HG03575 (cell line): Measurements from ENCODE around the gene UBN1.

Experiments
- ATAC-seq: cut with Tn5 transposase; IDR thresholded peaks from one replicate; pipeline ENCODE4 v1.9.1; 2021; ENCODE audit not compliant: unreplicated experiment, insufficient number of reproducible peaks, low FRiP score; ENCODE audit errors: extremely low read depth

UBN1 gene

GRCh38 chr16:4813251-4814003 is 33.9 kb upstream of the UBN1 start:
- ATAC-seq = no peak

- ATAC-seq = no peak
Measured at GRCh38 chr16:4814046-4814445, 33.2 kb upstream of the UBN1 start.

GRCh38 chr16:4814542-4815173 is 32.6 kb upstream of the UBN1 start:
- ATAC-seq = no peak

- no peak for ATAC-seq
Measured at GRCh38 chr16:4820652-4821051, 26.6 kb upstream of the UBN1 start.

- no peak for ATAC-seq
Measured at GRCh38 chr16:4825196-4825595, 22.1 kb upstream of the UBN1 start.

GRCh38 chr16:4826526-4826925 is 20.8 kb upstream of the UBN1 start:
- ATAC-seq = no peak

- ATAC-seq = no peak
Measured at GRCh38 chr16:4826980-4827379, 20.3 kb upstream of the UBN1 start.

- ATAC-seq = no peak
Measured at GRCh38 chr16:4828567-4829321, 18.5 kb upstream of the UBN1 start.

GRCh38 chr16:4830408-4830807 is 16.9 kb upstream of the UBN1 start:
- no peak for ATAC-seq

GRCh38 chr16:4831616-4832015 is 15.7 kb upstream of the UBN1 start:
- ATAC-seq = no peak

GRCh38 chr16:4832698-4833343 is 14.5 kb upstream of the UBN1 start:
- no peak for ATAC-seq

GRCh38 chr16:4833584-4833983 is 13.7 kb upstream of the UBN1 start:
- no peak for ATAC-seq

GRCh38 chr16:4836727-4837126 is 10.6 kb upstream of the UBN1 start:
- no peak for ATAC-seq

- ATAC-seq = no peak
Measured at GRCh38 chr16:4837733-4838501, 9.4 kb upstream of the UBN1 start.

- ATAC-seq = no peak
Measured at GRCh38 chr16:4839942-4840341, 7.3 kb upstream of the UBN1 start.

- no peak for ATAC-seq
Measured at GRCh38 chr16:4840984-4841383, 6.3 kb upstream of the UBN1 start.

- ATAC-seq = no peak
Measured at GRCh38 chr16:4846503-4846900, 779 bp upstream of the UBN1 start.

GRCh38 chr16:4847774-4848587 is 700 bp downstream of the UBN1 start:
- no peak for ATAC-seq
